NCI-H2196 (cell line): Measurements from ENCODE around the gene TNS3.

Experiments used
- DNase-seq: peaks from one replicate; lab custom pipeline; 2025; ENCODE audit not compliant: unreplicated experiment; lab: John Stamatoyannopoulos, UW

The TNS3 gene

GRCh38 chr7:47526466-47526865 lies 55.4 kb downstream of the TNS3 start:
- no peak for DNase-seq

GRCh38 chr7:47525066-47525623 lies 56.8 kb downstream of the TNS3 start:
- DNase-seq = no peak

GRCh38 chr7:47523401-47523800 lies 58.5 kb downstream of the TNS3 start:
- DNase-seq = no peak

- no peak for DNase-seq
Observed at GRCh38 chr7:47521816-47522561, 59.9 kb downstream of the TNS3 start.

- no peak for DNase-seq
Observed at GRCh38 chr7:47521011-47521795, 60.7 kb downstream of the TNS3 start.

- DNase-seq = no peak
Observed at GRCh38 chr7:47520406-47520805, 61.5 kb downstream of the TNS3 start.

- DNase-seq = no peak
Observed at GRCh38 chr7:47518827-47519226, 63.1 kb downstream of the TNS3 start.

GRCh38 chr7:47517821-47518480 lies 64.0 kb downstream of the TNS3 start:
- DNase-seq = no peak

GRCh38 chr7:47516985-47517600 lies 64.8 kb downstream of the TNS3 start:
- DNase-seq = peak; percentile 74

- DNase-seq = no peak
Observed at GRCh38 chr7:47516386-47516785, 65.5 kb downstream of the TNS3 start.

- DNase-seq = no peak
Observed at GRCh38 chr7:47515305-47515834, 66.5 kb downstream of the TNS3 start.

GRCh38 chr7:47514818-47515217 lies 67.1 kb downstream of the TNS3 start:
- DNase-seq = no peak

GRCh38 chr7:47514367-47514766 lies 67.5 kb downstream of the TNS3 start:
- no peak for DNase-seq

- DNase-seq = no peak
Observed at GRCh38 chr7:47513741-47514241, 68.1 kb downstream of the TNS3 start.

GRCh38 chr7:47512481-47513176 lies 69.3 kb downstream of the TNS3 start:
- DNase-seq = no peak

GRCh38 chr7:47511699-47512370 lies 70.1 kb downstream of the TNS3 start:
- no peak for DNase-seq

GRCh38 chr7:47510786-47511185 lies 71.1 kb downstream of the TNS3 start:
- no peak for DNase-seq

- no peak for DNase-seq
Observed at GRCh38 chr7:47510192-47510591, 71.7 kb downstream of the TNS3 start.

GRCh38 chr7:47509571-47509970 lies 72.3 kb downstream of the TNS3 start:
- no peak for DNase-seq
